Measurements from ENCODE around the gene HTR1D.
A peak's percentile ranks its signal among the peaks of the same experiment; 100 is the strongest.

Gene HTR1D

DNA sequence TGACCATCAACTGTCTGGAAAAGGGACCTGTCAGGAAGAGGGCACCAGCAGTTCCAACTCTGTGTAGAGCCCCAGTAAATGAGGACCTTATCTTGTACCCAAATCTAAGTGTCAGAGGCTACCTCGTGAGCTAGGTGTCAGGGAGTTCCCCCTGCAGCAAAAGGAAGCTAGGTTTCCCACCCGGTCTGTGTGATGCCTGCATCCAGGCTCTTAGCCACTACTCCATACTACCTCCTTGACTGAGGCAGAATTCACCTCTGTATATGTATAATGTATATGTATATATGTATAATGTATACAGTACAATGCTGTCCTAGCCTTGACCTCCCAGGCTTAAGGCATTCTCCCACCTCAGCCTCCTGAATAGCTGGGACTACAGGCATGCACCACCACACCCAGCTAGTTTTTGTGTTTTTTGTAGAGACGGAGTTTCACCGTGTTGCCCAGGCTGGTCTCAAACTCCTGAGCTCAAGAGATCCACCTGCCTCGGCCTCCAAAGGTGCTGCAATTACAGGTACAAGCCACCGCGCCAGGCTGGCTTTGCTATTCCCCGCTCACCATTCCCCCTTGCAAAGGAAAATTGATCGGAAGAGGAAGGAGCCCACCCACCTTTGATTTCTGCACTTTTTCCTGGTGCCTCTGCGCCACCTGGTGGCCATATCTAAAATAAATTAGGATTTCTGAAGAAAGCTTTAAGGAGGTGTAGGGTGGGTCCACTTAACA lies 32.9 kb downstream of the HTR1D start:
- DNase-seq (ENCODE audit: low read depth) = no peak

DNA sequence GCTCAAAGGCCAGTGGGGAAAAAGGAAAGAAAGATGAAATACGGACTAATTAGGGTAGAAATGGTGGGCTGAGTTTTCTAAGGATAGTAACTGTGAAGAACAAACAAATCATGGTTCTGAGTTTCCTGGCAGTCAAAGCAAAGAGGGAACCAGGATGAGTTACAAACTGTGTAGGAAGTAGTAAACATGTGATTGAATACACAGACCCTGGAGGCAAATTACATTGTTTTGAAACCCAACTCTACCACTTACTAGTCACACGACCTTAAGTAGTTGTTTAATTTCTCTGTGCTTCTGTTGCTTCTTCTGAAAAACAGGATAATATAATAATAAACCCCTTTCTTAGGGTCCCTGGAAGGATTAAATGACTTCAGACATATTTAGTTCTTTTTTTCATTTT lies 37.4 kb downstream of the HTR1D start:
- DNase-seq (ENCODE audit: low read depth) = no peak

DNA sequence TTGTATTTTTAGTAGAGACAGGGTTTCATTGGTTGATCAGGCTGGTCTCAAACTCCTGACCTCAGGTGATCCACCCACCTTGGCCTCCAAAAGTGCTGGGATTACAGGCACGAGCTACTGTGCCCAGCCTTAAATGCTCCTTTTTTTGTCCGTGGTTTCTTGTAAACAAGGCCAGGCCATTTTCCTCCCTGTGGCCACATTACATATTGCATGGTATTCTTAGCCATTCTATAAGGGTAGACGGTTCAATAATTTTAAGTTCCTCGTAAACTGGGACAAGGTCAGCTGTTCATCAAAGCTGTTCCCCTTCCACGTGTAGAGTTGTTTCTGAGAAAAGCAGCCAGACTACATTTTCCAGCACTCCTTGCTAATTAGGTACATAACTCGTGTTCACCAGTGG lies 38.4 kb downstream of the HTR1D start:
- no peak for DNase-seq (ENCODE audit: low read depth)

DNA sequence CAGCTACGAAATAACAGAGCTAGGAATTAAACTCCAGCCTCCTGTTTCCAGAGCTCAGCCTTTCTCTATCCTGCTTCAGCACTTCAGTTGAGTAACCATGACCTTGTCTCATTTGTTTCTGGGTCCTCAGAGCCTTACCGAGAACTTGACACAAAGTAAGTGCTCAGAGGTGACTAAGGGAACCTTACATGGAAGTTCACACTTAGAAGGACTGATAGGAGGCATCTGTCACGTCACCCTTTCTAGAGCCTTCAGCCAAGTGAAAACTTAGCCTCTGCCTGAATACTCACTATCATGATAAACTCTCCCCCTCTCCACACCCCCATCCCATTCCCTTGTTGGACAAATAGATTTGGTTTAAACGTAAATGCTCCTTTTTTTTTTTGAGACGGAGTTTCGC lies 38.9 kb downstream of the HTR1D start:
- no peak for DNase-seq (ENCODE audit: low read depth)

DNA sequence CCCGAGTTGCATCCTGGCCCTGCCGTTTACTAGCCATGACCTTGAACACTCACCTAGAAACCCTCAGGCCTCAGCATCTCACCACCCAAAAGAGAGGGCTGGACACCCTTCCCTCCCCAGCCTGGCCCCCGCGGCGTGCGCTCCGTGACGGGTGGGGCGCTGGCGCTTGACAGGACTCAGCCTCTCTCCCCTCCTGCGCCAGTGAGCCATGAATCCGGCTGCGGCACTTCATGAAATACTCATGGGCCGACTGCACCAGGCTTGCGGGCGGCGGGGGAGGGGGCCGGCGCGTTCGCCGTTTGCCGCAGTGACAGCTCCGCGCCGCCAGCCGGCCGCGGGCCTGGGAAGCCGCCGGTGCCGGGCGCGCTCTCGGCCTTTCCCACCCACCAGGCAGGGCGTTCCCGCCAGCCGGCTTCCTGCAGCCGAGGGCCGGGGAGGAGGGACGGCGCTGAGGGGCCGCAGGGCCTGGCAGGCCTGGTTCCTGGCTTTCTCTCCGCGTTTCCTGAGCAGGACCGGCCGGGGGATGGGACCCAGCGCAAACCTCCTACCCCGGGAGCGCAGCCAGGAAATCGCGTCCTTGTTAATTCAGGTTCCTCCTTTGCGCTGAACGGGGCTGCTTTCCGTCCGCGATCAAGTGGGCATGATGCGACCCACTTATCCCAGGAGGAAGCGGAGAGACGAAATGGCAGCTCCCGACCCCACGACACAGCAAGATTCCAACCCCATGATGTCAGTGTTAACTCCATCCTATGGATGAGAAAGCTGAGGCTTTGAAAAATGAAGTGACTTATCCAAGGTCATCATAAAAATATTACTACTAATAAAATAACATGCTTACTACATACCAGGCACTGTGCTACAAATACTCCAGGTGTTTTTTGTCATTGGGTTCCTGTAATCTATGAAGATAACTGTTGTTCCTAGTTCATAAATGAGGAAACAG lies 39.6 kb downstream of the HTR1D start:
- DNase-seq (ENCODE audit: low read depth) = no peak

DNA sequence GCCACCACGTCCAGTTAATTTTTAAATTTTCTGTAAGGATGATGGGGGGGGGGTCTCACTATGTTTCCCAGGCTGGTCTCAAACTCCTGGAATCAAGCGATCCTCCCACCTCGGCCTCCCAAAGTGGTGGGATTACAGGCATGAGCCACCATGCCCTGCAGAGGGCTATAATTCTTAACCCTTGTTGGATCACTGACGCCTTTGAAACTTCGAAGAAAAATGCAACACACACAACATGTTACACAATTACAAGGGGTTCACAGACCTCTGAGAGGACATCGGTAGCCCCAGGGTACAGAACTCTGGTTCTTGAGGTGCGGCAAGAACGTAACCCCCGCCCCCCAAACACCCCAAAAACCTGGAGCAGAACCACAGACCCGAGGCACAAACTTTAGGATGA lies 40.3 kb downstream of the HTR1D start:
- DNase-seq (ENCODE audit: low read depth) = no peak

DNA sequence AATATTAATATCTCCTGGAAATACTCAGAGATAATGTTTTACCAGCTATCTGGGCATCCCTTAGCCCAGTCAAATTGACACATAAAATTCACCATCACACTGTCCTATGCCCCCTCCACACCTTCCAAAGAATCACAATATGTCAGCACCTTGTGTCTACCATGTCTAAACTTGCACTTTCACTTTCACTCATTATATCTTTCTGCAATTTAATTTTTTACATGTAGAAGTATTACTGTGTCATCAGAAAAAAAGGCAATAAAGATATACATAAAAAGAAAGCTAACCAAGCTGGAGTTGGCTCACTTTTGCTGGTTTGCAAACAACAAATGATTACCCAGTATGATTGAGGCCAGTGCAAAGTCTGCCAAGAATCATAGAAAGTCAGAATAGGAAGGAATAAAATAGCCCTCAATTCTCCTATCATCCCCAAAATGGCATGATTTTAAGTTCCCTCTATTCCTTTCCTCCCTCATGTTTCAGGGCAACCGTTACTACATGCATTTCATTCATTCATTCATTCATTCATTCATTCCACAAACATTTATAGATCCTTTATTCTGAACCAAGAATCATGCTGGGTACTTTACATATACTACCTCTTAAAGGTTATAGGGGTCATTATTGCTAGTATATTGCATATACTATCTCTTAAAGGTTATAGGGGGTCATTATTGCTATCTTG lies 42.7 kb downstream of the HTR1D start:
- no peak for DNase-seq (ENCODE audit: low read depth)

DNA sequence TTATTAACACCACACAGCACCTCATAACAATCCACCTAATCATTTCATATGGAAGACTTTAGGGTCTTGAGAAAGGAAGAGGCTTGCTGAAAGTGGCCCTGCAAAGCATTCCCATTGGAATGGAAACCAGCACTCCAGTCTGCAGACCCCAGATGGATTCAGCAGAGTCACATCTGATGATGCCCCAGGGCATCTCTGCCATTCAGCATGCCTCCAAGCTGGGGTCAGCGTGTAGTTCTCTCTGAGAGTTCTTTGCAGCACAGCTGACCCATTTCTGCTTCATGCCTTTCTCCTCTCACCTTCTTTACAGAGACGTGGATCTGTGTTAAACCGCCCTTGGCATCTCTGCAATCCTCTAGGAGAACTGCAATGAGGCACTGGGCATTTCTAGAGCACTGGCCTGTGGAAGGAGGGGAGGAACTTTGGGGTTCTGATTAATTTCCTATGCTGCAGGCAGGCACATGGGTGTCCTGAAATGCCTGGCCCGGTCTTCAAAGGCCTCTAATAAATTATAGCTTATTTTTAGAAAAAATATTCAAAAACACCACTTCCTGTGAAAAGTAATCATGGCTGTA lies 46.0 kb downstream of the HTR1D start:
- no peak for DNase-seq (ENCODE audit: low read depth)

DNA sequence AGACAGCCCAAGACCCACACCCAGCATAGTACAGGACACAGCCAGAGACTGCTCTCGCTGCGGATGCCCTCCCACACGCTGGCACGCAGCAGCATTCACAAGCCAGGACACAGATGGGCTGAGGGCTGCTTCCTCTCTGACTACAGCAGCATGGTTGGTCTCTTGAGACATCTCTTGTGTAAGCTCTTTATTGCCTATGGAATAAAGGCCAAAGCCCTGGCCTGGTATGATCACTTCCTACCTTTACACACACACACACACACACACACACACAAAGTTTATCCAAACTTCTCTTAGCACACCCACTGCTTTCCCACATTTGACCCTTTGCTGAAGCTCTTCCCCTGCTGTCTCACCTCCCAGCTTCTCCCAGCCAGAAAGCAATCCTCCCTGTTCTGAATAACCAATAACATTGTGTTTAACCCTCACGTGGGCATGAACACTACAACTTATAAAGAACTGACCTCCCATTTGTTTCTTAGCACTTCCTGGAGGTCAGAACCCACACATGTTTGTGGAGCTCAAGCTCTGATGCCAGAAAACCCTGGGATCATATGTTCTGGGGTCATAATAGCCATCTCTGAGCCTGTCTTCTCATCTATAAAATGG lies 47.5 kb downstream of the HTR1D start:
- no peak for DNase-seq (ENCODE audit: low read depth)

DNA sequence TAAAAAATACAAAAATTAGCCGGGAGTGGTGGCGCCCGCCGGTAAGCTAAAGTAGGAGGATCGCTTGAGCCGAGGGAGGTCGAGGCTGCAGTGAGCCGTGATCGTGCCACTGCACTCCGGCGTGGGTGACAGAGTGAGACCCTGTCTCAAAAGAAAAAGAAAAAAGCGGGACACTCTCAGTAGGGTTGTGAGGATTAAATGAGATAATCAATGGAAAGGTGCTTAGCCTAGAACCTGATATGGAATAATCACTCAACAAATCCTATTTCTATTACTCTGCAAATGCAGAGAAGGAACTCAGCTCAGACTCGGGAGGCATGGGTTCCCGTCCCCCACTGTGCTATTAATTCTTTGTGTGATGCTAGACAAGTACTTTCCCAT lies 48.1 kb downstream of the HTR1D start:
- DNase-seq (ENCODE audit: low read depth) = no peak

DNA sequence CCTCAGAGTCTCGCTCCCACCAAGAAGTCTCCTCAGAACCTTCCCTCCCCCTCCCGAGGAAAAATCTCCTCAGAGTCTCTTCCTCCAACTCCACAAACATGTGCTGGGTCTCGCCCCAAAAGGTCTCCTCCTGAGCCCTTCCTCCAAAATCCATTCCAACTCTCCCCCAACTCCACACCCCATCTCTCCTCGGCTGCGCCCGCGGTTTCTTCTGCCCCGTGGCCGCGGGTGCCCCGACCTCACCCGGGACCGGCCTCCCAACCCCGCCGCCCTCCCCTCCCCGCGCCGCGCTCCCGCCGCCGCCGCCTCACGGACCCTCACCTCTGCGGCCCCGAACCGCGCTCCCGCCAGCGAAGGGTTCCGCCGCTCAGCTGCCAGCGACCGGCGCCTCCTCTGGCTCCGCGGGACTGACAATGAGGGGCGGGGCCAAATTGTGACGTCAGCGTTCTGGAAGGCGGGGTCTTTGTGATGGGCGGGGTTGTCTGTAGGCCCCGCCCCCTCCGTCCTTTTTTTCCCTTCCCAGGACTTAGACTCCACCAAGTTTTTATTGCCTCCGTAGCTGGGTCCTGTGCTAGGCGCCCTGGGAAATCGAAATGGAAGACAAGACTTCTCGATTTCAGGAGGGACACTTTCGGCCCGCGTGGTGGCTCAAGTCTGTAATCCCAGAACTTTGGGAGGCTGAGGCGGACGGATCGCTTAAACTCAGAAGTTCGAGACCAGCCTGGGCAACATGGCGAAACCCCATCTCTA lies 48.7 kb downstream of the HTR1D start, which contains the start of gene LUZP1:
TSS of gene LUZP1 (minus strand) at position 412 of the 750 bp plus-strand sequence.
- DNase-seq (ENCODE audit: low read depth) = peak; percentile 43

DNA sequence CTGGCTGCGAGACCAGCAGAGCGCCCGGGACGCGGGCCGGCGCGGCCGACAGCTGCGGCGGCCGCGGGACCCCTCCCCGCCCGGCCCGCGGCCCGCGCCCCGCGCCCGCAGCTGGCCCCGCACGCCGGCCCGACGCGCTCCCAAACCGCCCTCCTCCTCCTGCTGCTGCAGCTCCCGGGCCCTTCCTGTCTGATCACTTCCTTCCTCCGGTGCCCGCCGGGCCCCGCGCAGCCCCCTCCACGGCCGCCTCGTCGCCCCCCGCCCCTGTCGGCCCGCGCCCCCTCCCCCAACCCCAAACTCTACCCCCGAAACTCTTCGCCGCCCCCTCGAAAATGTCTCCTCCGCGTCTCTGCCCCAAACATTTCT lies 49.2 kb downstream of the HTR1D start:
- DNase-seq (ENCODE audit: low read depth) = no peak

DNA sequence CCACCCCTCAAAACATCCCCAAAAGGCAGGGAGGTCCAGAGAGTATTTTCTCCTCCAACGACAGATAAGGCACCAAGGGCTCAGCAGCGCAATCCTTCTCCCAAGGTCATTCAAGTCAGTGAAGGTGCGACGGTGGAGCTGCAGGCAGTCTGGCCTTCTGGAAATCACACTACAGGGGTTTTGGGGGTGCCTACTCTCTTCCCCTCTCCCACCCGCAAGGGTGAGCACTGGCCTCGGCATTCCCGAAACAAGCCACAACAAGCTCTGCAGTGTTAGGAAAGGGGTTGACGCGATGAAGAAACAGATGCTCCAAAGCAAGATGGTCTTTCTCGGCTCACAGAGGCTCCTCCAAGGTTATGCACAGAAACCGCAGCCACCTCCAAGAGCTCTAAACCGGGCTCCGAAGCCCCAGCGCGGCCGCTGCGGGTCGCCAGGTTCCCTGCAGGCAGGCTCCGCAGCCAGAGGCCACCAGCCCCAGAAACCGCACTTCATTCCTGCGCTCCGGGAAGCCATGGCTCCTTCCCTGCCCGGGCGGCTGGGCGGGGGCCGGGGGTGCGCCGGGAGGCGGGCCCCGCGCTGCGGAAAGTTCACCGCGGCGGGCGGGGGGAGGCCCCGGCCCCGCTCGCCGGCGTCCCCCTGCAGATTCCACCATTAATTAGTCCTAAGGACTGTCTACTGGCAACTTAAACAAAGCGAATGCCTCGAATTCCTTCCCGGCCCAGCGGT lies 49.8 kb downstream of the HTR1D start:
- peak; percentile 31 for DNase-seq (ENCODE audit: low read depth)

DNA sequence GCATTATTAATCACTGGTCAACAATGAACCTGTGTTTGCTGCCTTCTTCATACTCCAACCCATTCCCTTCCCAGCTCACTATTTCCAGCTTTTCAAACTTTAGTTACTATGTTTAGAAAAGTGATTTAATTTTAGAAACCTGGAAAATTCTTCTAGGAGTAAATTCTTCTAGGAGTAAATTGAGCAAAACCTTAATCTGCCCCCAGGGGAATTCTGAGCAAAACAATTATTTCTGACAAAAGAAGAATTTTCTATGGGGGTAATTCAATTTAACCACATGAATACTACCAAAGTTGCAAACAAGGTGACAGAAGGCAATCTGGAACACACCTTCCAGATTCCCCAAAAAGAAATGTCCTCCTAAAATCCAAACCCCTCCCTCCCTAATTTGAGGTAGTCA lies 50.4 kb downstream of the HTR1D start:
- no peak for DNase-seq (ENCODE audit: low read depth)

DNA sequence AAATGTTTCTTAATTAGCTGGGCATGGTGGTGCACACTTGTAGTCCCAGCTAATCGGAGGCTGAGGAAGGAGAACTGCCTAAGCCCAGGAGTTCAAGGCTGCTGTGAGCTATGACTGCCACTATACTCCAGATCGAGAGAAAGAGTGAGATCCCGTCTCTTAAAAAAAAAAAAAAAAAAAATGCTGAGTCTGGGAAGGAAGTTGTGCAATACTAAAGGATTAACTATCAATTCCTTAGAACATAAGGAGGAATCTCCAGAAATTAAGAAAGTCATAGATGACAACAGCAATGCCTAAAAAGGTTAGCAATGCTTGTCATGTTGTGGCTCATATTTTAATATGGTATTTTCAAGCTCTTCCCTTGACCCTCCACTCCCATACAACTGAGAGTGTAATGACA lies 53.9 kb downstream of the HTR1D start:
- DNase-seq (ENCODE audit: low read depth) = no peak

DNA sequence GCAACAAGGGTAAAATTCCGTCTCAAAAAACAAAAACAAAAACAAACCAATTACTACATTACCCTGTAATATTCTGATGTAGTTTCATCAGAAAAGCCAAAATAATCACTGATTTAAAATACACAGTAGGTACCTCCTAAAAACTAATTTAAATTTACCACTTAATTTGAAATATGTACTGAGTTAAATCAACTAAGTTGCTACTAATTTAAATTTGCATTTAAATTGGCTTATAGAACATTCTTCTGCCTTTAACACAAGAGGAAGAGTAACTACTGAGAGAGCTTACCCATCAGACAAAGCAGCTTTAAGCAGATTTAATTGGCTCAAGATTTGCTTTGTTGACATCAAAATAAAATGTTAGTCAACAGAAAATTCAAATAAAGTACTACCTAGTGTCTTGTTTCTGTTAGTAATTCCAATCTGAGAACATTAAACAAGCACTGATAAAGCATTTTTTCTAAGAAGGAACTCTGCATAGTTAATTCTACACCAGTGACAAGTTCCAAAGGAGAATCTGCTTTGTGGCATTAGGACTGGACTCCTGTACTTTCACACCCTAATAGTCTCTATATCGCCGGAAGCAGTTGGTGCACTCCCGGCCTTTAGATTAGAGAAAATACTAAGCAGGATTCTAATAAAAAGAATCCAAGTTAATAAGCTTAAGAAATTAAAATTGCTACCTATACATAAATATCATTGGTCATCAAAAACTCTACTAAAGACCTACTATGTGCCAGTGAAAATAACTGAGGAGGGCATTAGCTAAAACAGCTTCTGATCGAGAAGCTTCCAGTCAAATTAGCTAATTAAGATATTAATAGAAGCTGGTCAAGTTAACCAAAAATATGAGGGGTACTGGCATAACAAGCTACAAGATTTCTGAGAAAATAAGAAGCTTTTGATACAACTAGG lies 57.1 kb downstream of the HTR1D start:
- DNase-seq (ENCODE audit: low read depth) = no peak

DNA sequence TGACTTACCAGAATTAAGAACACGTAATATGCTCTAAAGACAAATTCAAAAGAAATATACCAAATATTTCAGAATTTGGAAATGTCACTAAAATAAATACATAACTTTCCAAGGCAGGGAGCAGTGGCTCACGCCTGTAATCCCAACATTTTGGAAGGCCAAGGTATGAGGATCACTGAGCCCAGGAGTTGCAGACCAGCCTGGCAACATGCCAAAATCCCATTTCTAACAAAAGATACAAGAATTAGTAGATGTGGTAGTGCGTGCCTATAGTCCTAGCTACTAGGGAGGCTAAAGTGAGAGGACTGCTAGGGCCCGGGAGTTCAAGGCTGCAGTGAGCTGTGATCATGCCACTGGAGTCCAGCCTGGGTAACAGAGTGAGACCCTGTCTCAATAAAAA lies 60.4 kb downstream of the HTR1D start:
- no peak for DNase-seq (ENCODE audit: low read depth)

DNA sequence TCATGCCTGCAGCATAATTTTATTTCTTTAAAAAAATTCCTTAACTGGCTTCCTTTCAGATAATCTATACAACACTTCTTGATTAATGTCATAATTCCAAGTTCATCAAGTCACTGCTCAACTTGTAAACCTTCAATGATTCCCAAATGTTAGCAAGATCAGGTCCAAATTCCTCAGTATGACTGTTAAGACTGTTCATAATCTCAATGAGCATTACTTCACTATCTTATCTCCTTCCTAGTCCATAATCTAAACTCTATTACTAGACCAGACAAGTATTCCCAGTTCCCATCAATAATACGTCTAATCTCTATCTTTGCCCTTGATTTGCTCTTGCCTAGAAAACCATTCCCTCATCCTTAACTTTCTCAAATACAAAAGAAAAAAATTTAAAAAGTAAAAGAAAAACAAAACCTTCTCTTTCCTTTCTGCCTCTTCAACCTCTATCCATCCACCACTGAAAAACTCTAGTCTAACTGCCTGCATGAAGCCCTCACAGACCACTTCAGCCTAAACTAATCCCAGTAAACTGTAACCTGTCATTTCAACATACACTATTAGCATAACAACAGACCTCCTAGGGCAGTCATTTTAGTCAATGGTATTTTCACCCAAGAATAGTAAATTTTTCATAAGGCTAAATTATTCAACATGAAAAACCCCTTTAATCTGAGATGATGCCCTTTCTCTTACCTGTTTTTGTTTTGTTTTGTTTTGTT lies 64.2 kb downstream of the HTR1D start:
- DNase-seq (ENCODE audit: low read depth) = no peak

DNA sequence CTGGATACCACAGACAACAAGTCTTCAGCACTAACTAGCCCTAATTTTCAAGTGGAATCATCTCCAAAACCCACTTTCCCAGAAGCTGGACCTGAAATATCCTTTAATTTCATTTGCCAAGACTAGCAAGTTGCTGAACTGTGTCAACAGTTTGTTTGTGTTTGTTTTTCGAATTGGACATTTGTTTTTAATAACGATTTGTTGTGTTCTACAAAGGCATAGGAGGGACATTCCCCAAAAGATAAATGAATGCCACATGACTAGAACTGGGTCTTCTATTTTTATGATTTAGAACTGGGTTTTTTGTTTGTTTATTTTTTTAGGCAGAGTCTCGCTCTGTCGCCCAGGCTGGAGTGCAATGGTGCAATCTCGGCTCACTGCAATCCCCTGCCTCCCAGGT lies 66.6 kb downstream of the HTR1D start:
- DNase-seq (ENCODE audit: low read depth) = no peak

Data from HS-5 (cell line).